Esophagus squamous epithelium (tissue), 5 donors: ENCODE data around the gene DHRS7C. TPM values are rescaled to one million over a fixed set of nuclear protein-coding genes. Genes with fewer than 3 reads are reported as not detected.

Source experiments
- DNase-seq: peaks from one replicate; lab custom pipeline; 2025; lab: John Stamatoyannopoulos, UW
- H3K27ac ChIP-seq, 4 donors: fragments of 200-600 bp; sonication (generic); one replicate each; pipeline ENCODE4 v1.5.1; 2016 to 2019; ENCODE audit warnings: mild to moderate bottlenecking in 1 of 4
- H3K27me3 ChIP-seq, 4 donors: fragments of 200-600 bp; sonication (generic); 1 replicate in 3 of 4; 2 replicates in 1 of 4; pipeline versions ENCODE4 v1.5.1 to v1.6.0; 2017 to 2021; ENCODE audit warnings: antibody characterized with exemption in 1 of 4
- H3K36me3 ChIP-seq, 3 donors: fragments of 200-600 bp; sonication (generic); one replicate each; pipeline ENCODE4 v1.5.1; 2016 to 2019
- H3K4me1 ChIP-seq, 3 donors: fragments of 200-600 bp; sonication (generic); one replicate each; pipeline ENCODE4 v1.5.1; 2017 to 2019
- H3K4me3 ChIP-seq, 4 donors: fragments of 200-600 bp; sonication (generic); 1 replicate in 3 of 4; 2 replicates in 1 of 4; pipeline ENCODE4 v1.5.1; 2016 to 2019; ENCODE audit warnings: mild to moderate bottlenecking in 2 of 4, moderate library complexity in 1 of 4
- H3K9me3 ChIP-seq, 3 donors: fragments of 200-600 bp; sonication (generic); one replicate each; pipeline ENCODE4 v1.5.1; 2016 to 2019
- CTCF ChIP-seq, 6 experiments: fragments of 450-650 bp in 4 of 6; fragments of 200-600 bp in 2 of 6; sonication (generic) in 2 of 6; IDR thresholded peaks; one replicate each; pipeline ENCODE4 v1.5.1; 2016 to 2019; ENCODE audit warnings: antibody characterized with exemption in 6 of 6, mild to moderate bottlenecking in 4 of 6, moderate library complexity in 4 of 6
- POLR2A ChIP-seq, 4 donors: fragments of 450-650 bp; IDR thresholded peaks; one replicate each; pipeline ENCODE4 v1.6.1; 2017; ENCODE audit warnings: antibody characterized with exemption in 4 of 4, mild to moderate bottlenecking in 4 of 4, moderate library complexity in 3 of 4
- WGBS, 2 donors: methylation state at CpG; one replicate each; pipeline ENCODE4 v1.1.5; 2018; 5-methylcytosine and 5-hydroxymethylcytosine counted together
- intact Hi-C: fragments of 100-400 bp; cut with DNase I; formaldehyde crosslinking; loops from one replicate; pipeline ENCODE4 v1.15.0; 2022
- total RNA-seq, 4 donors: library from RNA; depleted of rRNA; stranded (reverse); fragments of >200 nt; gene quantifications; one replicate each; pipeline ENCODE4 v1.1.0, GENCODE V29; 2016
- donor health status: DM: yes; HTN: yes; CAD: no.

Gene DHRS7C
- total RNA-seq, 4 donors from 2014 or later = not detected

- intact Hi-C loops = no loop called here
- peaks cover 0 to 6% (median 0%) of the 10 kb centered on the region in 4 donors for H3K27me3 ChIP-seq
- DNase-seq = no peak
- H3K27ac ChIP-seq = no peak overlapping the region
- TF ChIP-seq POLR2A (IDR thresholded peaks at IDR 0.05) (no peak), CTCF (IDR thresholded peaks at IDR 0.05) (no peak)
- WGBS, 2 donors = 49 to 51% methylated on average over 4 of the region's 4 CpGs
- no peak overlapping the region for H3K4me3 ChIP-seq
- H3K36me3 ChIP-seq = no peaks in the 10 kb centered on the region
- H3K9me3 ChIP-seq = no peaks in the 10 kb centered on the region
- no peaks in the 10 kb centered on the region for H3K4me1 ChIP-seq
These were observed 11.3 kb upstream of the DHRS7C start for GRCh38 chr17:9802697-9803096.

- H3K4me1 ChIP-seq = no peaks in the 10 kb centered on the region
These were observed 10.9 kb upstream of the DHRS7C start for GRCh38 chr17:9802294-9802693.

GRCh38 chr17:9801505-9801904 lies 10.1 kb upstream of the DHRS7C start:
- no peak for DNase-seq
- Histone ChIP-seq H3K36me3 (no peaks in the 10 kb centered on the region), H3K4me1 (no peaks in the 10 kb centered on the region), H3K27me3 (peaks cover 0 to 6% (median 0%) of the 10 kb centered on the region in 4 donors), H3K4me3 (no peak overlapping the region), H3K9me3 (no peaks in the 10 kb centered on the region), H3K27ac (no peak overlapping the region)
- intact Hi-C loops = no loop called here
- WGBS, 2 donors = 56 to 67% methylated on average over 2 of the region's 2 CpGs
- TF ChIP-seq POLR2A (IDR thresholded peaks at IDR 0.05) = no peak
- no peak for TF ChIP-seq CTCF (IDR thresholded peaks at IDR 0.05)

More at GRCh38 chr17:9802294-9802693, 10.9 kb upstream of the DHRS7C start:
- TF ChIP-seq CTCF (IDR thresholded peaks at IDR 0.05) (no peak), POLR2A (IDR thresholded peaks at IDR 0.05) (no peak)
- Histone ChIP-seq H3K4me3 (no peak overlapping the region), H3K9me3 (no peaks in the 10 kb centered on the region), H3K27ac (no peak overlapping the region), H3K36me3 (no peaks in the 10 kb centered on the region), H3K27me3 (peaks cover 0 to 6% (median 0%) of the 10 kb centered on the region in 4 donors)
- WGBS, 2 donors = 59 to 87% methylated on average over 3 to 8 of the region's 13 CpGs
- intact Hi-C loops = no loop called here
- DNase-seq = no peak

- H3K27me3 ChIP-seq = peaks cover 0 to 6% (median 0%) of the 10 kb centered on the region in 4 donors
- no peak overlapping the region for H3K27ac ChIP-seq
- H3K4me1 ChIP-seq = no peaks in the 10 kb centered on the region
- H3K9me3 ChIP-seq = no peaks in the 10 kb centered on the region
- intact Hi-C loops = no loop called here
- no peak overlapping the region for H3K4me3 ChIP-seq
- WGBS, 2 donors = 89 to 91% methylated on average over 7 of the region's 7 CpGs
- no peaks in the 10 kb centered on the region for H3K36me3 ChIP-seq
- TF ChIP-seq CTCF (IDR thresholded peaks at IDR 0.05) (no peak), POLR2A (IDR thresholded peaks at IDR 0.05) (no peak)
- no peak for DNase-seq
These were observed 7.3 kb upstream of the DHRS7C start for GRCh38 chr17:9798724-9799123.

GRCh38 chr17:9798008-9798407 lies 6.6 kb upstream of the DHRS7C start:
- Histone ChIP-seq H3K4me1 (no peaks in the 10 kb centered on the region), H3K4me3 (no peak overlapping the region), H3K27ac (no peak overlapping the region), H3K9me3 (no peaks in the 10 kb centered on the region), H3K27me3 (peaks cover 0 to 6% (median 0%) of the 10 kb centered on the region in 4 donors), H3K36me3 (no peaks in the 10 kb centered on the region)
- intact Hi-C loops = no loop called here
- TF ChIP-seq CTCF (IDR thresholded peaks at IDR 0.05) = no peak
- TF ChIP-seq POLR2A (IDR thresholded peaks at IDR 0.05) = no peak
- no peak for DNase-seq
- 68% methylated on average over 3 of the region's 3 CpGs for WGBS, 2 donors
